EH (cell line): Measurements from ENCODE around the gene ANKRD28.
A peak's percentile ranks its signal among the peaks of the same experiment; 100 is the strongest.
"Not testable (repeated sequence)": the region's sequence is repeated elsewhere in the genome, so short reads cannot be mapped to it uniquely, and the experiment has no call there.

Experiments
- DNase-seq: peaks from one replicate; pipeline ENCODE4 v3.0.0-alpha.2; 2015; ENCODE audit warnings: low read depth

ANKRD28 gene

DNA sequence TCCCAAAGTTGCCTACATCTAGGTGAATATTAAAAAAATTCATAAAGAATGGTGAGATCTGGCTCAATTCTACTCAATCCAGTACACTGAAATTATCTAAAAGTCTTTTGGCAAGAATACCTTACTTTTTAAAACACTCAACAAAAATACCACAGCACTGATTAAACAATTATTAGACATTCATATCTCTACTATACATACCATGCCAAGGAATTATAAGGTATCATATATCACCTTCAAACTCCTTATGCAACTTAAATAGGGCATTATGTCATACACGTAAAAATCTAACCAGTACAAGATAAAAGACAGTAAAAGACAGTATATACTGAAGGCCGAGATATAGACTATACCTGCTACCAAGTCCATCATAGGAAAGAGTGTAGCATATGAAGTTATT, 6.1 kb upstream of the ANKRD28 start:
- DNase-seq = no peak

DNA sequence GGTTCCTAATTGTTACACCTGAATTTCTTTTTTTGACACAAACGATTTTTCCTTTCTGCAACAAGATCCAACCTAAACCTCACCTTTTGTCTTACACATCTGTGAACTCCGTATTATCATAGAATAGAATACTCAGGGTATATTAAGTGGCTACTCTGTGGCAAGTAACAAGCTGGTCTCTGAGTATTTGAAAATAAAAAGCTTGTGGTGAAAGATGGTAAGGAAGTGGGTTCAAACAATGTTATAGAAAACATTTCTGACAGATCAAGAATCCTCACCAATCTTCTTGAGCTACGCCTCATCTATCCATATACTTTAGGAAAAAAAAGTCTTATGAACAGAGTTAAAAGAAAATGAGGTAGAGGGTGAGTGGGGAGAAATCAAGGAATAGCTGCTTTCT, 3.5 kb upstream of the ANKRD28 start:
- DNase-seq = no peak

GRCh38 chr3:15800780-15801179, 3.0 kb upstream of the ANKRD28 start:
- no peak for DNase-seq

DNA sequence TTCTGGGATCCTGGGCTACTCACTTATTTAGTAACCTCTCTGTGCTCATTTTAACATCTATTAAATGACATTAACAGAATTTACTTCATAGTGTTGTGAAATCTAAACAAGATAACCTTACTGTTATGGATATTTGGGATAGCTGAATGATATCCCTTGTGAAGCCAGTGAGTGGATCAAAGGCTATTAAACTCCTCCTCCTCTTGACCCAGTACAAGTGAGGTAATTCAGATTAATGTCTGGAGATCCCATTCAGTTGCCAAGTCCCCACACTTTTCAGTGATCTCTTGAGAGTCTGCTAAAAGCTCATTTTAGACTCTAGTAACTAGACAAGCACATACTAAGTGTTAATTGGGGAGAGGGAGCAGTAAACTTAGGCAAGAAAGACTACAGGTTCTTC, 2.5 kb upstream of the ANKRD28 start:
- DNase-seq = no peak

GRCh38 chr3:15798533-15799245, 910 bp upstream of the ANKRD28 start:
- DNase-seq = no peak

GRCh38 chr3:15796771-15797641, 773 bp downstream of the ANKRD28 start:
- peak; percentile 74 for DNase-seq

GRCh38 chr3:15796331-15796730, 1.4 kb downstream of the ANKRD28 start:
- no peak for DNase-seq

GRCh38 chr3:15795651-15796308, 2.0 kb downstream of the ANKRD28 start:
- DNase-seq = peak; percentile 73

- peak; percentile 56 for DNase-seq
These were observed 2.7 kb downstream of the ANKRD28 start for GRCh38 chr3:15794842-15795650.

- DNase-seq = peak; percentile 73
These were observed 3.4 kb downstream of the ANKRD28 start for GRCh38 chr3:15794303-15794771.

DNA sequence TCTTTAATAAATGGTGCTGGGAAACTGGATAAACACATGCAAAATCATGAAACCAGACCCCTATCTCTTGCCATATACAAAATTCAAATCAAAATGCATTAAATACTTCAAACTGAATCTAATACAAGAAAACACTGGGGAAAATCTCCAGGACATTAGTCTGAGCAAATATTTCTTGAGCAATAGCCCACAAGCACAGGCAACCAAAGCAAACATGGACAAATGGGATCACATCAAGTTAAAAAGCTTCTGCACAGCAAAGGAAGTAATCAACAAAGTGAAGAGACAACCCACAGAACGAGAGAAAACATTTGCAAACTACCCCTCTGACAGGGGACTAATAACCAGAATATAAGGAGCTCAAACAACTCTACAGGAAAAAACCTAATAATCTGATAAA, 6.3 kb downstream of the ANKRD28 start:
- no peak for DNase-seq

DNA sequence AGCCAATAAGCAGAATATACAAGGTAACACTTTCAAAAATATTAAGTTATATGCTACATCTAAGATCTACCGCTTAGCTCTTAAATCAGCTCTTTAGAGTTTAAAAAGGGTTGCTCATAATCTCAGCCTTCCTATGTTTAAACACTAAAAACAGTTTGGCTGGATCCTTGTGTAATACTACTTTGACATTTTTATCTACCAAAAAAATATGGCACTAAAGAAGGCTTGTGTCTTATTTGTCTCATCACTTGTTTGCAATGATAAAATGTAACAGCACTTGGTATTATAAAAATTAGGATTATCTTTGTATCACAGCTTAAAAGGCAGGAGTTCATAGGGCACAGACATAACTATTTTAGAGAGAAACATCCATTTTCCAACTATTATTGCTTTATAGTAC, 9.8 kb downstream of the ANKRD28 start:
- DNase-seq = no peak

DNA sequence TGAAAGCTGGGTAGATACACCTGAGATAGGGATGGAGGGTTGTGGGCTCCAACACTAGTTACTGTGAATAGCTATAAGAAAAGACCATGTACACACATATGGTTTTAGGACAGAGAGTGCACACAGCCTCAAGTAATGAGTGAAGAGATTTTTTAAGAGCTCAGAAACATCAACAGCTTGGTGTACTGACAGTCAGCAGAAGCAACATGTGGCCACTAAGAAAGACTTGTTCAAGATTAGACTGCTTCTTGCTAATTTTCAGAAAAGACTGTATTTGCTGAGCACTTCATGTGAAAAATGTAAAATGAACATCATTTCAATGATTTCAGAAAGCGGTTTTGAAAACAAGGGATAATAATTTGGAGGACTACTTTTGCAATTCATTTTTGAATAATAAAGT, 10.3 kb downstream of the ANKRD28 start:
- DNase-seq = no peak

- DNase-seq = peak; percentile 76
These were observed 14.3 kb downstream of the ANKRD28 start for GRCh38 chr3:15783361-15783969.

GRCh38 chr3:15782429-15782828, 15.3 kb downstream of the ANKRD28 start:
- DNase-seq = peak; percentile 17

DNA sequence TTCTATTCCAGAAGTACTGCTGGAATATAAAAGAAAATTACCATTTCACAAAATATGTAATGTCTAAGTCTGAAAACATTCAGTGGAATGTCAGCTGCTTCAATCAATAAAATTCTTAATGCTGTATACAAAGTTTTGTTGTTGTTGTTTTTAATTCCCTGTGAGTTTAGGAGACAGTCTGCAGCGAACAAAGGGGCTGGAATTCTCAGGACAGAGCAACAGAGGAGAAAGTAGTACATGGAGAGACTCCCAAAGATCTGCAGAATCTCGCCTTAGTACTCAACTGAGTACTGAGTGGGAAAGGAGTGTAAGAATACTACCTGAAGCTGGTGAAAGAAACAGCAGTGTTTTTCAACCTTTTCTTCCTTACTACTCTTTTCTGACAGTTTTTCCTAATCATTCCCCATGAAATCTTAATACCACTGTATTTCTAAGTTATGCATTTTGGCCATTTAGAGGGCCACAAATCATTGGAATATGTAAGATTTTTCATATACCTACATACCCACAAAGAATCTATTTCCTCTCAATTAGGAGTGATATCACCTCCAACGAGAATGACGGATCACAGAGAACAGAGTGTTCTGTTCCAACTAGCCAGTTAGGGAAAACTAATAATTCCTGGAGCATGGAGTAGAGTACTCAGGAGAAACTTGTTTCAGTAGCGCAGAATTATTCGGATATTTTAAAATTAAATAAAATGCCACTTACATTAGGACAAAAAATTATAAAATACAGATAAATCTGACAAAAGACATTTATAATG, 16.0 kb downstream of the ANKRD28 start:
- peak; percentile 22 for DNase-seq

- DNase-seq = peak; percentile 14
These were observed 16.6 kb downstream of the ANKRD28 start for GRCh38 chr3:15781131-15781530.

DNA sequence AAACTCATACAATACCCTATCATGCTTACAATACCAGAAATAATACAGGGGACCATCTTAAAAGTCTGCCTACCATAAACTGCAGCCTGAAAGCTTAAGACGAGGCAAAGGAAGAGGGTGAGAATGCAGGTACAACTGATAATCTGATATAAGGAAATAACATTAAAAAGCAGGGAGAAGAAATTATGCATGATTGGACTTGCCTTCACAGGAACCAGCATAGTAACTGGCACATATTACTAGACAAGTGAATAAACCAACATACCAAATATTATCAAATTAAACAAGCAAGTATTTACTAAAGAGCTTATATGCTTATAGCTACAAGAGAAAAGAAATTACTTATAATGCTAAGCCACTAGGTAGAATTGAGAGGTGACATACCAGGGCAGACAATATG, 18.7 kb downstream of the ANKRD28 start:
- no peak for DNase-seq

- no peak for DNase-seq
These were observed 19.4 kb downstream of the ANKRD28 start for GRCh38 chr3:15778332-15778858.

DNA sequence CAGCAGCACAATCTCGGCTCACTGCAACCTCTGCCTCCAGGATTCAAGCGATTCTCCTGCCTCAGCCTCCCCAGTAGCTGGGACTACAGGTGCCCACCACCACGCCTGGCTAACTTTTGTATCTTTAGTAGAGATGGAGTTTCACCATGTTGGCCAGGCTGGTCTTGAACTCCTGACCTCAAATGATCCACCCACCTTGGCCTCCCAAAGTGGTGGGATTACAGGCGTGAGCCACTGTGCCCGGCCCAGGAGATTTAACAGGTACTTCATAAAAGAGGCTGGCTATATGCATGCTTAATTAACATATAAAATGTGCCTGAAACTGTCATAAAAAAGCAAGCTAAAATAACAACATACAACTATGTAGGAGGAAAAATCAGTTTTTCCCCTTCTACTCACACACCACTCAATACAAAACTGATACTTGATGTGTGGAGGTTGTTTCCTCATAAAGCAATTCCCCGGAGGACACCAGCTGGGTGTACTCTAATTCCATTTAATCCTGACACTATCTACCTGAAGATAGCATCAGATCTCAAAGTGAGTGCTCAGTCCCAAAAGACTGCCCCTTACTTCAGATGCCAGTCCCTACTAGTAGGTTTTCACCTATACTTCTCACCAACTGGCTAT, 22.7 kb downstream of the ANKRD28 start:
- not testable (repeated sequence) for DNase-seq
